ENCODE measurements around the gene CDYL2. TPM values are rescaled to one million over a fixed set of nuclear protein-coding genes. Genes with fewer than 3 reads are reported as not detected.
"Not testable (repeated sequence)": the region's sequence is repeated elsewhere in the genome, so short reads cannot be mapped to it uniquely, and the experiment has no call there.

Gene CDYL2
- polyA plus RNA-seq, 4 donors = 7.1 to 8.0 (median 7.3) TPM

DNA sequence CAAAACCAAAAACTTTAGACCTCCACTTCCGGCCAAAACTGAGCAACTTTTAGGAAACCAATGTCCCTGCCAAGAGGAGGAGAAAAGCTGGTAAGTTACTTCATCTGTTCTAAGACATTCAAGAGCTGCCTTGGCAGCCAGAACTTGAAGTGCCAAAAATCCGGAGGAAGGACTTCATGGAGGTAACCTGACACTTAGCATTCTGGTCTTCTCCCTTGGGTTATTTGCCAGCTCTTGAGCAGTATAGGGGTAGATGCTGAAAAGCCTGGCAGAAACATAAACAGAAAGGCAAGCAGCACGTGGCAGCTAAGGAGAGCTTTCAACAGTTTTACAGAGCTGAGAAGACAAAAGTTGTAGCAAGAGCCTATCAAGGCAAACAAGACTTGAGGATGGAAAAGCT is 53.2 kb downstream of the CDYL2 start:
- DNase-seq (ENCODE audit: low read depth in 4 of 4, low spot score in 3 of 4) = no peak

DNA sequence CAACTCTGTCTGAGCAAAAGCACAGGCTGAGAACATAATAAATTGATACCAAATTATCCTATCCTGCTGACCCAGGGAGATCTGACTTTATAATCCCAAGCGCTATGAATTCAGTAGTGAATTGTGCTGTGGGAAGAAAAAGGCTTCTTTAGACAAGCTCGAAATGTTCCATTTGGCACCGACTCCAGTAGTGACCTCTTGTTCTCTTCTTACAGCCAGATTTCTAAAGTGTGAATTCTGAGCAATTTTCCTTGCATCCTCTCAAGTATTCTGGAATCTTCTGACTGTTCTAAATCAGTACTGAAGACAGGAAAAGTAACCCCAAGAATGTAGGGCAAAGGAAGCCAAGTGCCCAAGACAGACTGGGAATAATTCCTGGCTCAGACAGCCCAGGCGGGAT is 58.2 kb downstream of the CDYL2 start:
- no peak for DNase-seq (ENCODE audit: low read depth in 4 of 4, low spot score in 3 of 4)

DNA sequence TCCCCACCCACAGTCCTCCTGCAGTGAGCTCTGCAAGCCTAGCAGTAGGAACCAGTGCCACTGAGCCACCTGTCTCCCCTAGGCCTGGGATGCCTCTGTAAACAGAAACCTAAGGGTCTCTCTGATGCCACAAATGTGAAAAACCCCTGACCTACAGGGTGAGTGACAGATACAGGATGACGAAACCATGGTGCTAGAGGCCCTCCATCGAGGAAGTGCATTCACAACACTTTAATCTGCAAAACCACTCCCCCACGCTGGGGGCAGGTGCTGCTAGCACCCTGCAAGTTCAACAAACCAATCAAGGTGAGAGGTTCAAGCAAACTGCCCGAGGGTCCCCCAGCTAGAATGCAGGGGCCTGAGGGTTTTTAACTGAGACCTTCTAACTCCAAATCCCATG is 59.5 kb downstream of the CDYL2 start:
- DNase-seq (ENCODE audit: low read depth in 4 of 4, low spot score in 3 of 4) = no peak

DNA sequence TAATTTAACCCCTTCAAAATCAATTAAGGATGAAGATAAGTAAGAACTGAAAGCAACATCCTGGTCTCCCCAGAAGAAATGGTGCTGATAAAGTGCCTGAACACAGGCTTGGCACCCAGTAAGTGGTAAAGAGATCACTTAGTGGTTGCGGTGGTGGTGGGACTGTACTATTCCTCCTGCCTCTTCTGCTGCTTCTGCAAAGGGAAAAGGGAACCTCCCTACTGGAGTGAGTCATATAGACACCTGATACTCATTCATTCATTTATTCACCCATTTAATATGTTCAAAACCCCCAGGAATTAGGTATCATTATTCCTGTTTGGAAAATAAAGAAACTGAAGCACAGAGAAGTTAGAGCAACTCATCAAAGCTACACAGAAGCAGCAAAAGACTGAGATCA is 60.6 kb downstream of the CDYL2 start:
- DNase-seq (ENCODE audit: low read depth in 4 of 4, low spot score in 3 of 4) = no peak

DNA sequence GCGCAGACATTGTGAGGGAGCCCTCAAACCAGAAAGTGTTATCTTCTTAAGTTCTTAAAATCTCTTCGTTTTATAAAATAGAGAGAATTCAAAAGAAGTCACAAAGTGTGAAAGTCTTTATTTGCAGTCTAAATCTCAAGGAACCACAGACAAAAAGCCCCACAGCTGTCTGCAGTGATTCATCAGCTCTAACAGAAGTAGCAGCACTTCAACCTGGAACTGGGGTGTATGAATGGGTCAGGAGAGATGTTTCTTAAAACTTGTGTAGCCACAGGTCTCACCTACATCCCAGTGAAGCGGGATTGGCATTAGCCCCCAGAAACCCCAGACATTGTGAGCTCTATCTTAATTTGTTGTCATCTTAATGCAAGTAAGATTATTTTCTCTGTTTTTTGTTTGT is 61.1 kb downstream of the CDYL2 start:
- no peak for DNase-seq (ENCODE audit: low read depth in 4 of 4, low spot score in 3 of 4)

DNA sequence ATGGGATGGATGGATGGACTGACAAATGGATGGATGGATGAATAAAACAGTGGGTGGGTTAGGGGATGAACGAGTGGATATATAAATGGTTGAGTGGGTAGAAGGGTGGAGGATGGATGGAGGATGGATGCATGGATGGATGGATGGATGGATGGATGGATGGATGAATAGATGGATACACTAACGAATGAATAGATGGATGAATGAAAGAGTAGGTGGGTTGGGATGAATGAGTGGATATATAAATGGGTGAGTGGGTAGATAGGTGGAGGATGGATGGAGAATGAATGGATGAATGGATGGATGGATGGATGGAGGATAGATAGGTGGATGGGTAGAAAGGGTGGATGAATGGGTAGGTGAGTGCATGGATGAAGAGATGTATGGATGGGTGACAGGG is 62.1 kb downstream of the CDYL2 start:
- DNase-seq (ENCODE audit: low read depth in 4 of 4, low spot score in 3 of 4) = no peak

DNA sequence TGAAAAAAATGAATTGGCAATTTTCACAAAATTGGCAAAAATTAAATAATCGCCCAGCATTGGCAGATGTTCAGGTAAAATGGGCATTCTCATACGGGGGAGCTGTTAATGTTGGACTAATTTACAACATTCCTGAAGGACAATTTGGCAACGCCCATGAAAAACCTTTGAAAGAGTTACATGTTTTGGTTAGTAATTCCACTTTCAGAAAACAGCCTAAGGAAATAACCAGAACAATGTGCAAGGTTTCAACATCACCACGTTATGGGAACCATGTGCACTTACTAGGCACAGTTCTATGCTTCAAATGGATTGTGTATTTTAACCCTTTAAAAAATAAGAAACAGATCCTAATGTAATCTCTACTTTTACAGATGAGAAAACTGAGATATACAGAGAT is 62.7 kb downstream of the CDYL2 start:
- no peak for DNase-seq (ENCODE audit: low read depth in 4 of 4, low spot score in 3 of 4)

DNA sequence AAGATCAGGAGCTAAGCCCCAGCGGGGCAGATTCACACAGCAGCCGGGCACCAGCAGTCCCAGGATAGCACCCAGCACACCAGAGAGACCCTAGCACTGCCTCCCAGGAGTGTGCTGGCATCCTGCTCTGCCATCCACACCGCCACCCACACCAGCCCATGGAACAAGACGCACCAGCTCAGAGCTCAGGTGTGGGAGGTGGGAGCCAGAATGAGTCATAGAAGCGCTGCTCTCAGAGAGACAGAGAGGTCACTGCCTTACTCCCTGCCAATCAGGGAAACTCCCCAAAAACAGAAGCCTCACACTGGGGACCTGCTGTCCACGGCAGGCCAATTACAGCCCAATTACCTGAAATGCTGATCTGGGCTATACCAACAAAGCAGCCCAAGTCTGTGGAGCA is 64.9 kb downstream of the CDYL2 start:
- DNase-seq (ENCODE audit: low read depth in 4 of 4, low spot score in 3 of 4) = no peak

DNA sequence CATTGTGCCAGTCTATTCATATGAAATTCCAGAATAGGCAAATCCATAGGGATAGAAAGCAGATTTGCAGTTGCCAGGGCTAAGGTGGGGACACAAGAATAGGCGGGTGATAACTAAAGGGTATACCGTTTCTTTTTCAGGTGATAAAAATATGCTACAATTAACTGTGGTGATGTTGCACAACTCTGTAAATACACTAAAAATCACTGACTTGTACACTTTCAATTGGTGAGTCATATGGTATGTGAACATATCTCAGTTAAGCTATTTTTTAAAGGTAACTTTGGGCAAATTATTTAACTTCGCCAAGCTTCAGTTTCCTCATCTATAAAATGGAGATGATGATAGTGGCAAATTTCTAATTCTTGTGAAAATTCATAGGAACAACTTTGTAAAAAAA is 65.9 kb downstream of the CDYL2 start:
- no peak for DNase-seq (ENCODE audit: low read depth in 4 of 4, low spot score in 3 of 4)

DNA sequence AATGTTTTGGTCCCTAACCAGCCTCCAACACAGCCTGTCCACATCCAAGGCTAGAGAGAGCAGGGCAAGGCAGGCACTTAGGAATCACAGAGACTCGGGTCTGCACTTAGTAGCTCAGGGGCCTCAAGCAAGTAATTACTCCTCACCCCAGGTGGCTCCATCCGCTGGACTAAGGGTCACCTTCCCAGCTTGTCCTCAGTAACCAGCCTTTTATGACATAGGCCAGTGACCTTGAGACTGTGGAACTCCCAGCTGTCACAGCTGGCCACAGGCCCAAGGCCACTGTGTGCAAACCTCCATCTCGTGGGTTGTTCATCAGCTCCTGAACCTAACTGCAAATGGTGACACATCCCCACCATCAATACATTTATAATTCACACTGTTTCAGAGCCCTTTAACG is 68.6 kb downstream of the CDYL2 start:
- DNase-seq (ENCODE audit: low read depth in 4 of 4, low spot score in 3 of 4) = no peak

DNA sequence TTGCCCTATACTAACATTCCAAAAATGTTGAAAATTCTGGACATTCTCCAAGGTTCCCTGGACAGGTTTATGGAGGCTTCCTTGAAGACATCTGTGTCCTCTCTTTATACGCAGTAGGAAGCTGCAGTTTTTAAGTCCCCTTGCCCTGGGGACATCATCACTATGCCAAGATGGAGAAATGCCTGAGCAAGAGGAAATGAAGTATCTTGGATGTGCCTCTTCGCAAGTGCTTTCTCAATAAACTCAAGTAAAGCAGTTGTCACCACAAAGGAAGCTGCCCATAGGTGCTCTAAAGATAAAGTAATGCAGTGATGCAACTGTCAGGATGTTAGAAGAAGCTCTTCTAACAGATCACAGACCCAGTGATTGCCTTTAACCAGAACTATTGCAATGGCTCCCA is 71.0 kb downstream of the CDYL2 start:
- no peak for DNase-seq (ENCODE audit: low read depth in 4 of 4, low spot score in 3 of 4)

DNA sequence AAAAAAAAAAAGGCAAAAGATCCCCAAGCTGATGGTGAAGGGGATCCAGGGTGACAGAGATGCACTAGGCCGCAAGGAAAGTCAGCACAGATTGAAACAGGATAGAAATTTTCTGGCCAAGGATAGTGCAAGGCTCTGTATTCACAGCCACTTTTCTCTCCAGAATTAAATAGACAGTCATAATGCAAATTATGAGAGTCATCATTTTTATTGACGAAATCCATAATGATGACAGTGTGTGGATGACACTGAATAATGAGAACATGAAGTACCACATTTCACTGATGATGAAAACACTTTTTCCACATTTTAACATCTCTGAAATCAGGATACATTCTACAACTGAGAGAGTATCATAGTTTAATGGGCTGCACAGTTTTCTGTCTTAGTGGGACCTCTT is 72.5 kb downstream of the CDYL2 start:
- no peak for DNase-seq (ENCODE audit: low read depth in 4 of 4, low spot score in 3 of 4)

DNA sequence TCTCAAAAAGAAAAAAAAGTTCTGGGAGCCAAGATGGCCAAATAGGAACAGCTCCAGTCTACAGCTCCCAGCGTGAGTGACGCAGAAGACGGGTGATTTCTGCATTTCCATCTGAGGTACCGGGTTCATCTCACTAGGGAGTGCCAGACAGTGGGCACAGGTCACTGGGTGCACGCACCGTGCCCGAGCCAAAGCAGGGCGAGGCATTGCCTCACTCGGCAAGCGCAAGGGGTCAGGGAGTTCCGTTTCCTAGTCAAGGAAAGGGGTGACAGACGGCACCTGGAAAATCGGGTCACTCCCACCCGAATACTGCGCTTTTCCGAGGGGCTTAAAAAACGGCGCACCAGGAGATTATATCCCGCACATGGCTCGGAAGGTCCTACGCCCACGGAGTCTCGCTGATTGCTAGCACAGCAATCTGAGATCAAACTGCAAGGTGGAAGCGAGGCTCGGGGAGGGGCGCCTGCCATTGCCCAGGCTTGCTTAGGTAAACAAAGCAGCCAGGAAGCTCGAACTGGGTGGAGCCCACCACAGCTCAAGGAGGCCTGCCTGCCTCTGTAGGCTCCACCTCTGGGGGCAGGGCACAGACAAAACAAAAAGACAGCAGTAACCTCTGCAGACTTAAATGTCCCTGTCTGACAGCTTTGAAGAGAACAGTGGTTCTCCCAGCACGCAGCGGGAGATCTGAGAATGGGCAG is 77.2 kb downstream of the CDYL2 start:
- DNase-seq (ENCODE audit: low read depth in 4 of 4, low spot score in 3 of 4) = not testable (repeated sequence)

DNA sequence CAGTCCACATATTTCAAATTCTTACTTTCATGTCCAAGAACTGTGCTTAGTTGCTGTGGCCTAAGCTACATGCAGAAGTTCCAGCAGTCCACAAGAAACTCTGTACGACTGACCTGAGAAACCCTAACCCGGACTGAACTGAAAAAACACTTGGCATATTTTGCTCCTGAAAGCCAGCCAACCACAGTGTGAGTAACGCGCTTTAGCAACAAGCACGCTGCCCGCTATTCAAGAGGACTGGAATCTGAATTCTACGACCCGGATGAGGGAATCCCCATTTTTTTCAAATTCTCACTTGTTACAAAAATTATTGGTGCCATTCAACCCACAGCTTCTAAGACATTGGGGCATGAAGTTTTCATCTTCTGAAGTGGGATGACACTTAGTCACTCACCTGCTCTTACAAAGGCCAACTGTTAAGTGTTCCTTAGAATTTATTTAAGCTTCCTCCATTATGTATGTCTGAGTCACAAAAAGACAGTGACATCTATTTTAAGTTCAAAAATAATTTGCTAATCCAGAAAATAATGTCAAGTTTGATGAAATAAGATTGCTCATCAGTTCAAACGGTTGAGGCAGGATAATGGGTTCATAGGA is 78.7 kb downstream of the CDYL2 start:
- no peak for DNase-seq (ENCODE audit: low read depth in 4 of 4, low spot score in 3 of 4)

DNA sequence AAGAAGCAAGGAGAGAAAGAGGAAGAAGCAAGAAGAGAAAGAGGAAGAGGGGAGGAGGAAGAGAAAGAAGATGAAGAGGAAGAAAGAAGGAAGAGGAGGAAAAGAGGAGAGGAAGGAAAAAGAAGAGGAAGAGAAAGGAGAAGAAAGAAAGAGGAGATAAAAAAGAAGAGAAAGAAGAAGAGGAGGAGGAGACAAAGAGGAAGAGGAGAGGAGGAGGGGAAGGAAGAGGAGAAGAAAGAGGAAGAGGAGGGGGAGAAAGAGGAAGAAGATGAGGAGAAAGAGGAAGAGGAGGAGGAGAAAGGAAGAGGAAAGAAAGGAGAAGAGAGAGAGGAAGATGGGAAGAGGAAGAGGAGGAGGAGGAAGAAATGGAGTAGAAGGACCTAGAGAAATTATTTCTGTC is 80.4 kb downstream of the CDYL2 start:
- DNase-seq (ENCODE audit: low read depth in 4 of 4, low spot score in 3 of 4) = no peak

DNA sequence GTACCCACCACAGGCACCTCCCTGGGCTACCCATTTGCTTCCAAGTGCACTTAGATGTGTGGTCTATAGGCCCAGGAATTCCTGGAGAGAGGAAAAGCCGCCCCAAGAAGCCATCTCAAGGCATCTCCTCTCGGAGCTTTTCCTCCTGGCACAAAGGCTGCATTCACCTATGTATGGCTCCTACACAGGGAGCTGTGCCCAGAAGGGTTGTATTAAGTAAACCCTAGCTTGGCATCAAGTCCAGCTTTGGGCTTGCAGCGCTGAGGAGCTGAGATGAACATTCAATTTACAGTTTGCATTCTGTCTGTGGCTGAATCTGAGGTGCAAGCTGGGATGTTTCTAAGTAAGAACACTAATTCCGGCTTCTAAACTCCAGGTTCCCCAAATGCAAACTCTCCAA is 81.3 kb downstream of the CDYL2 start:
- no peak for DNase-seq (ENCODE audit: low read depth in 4 of 4, low spot score in 3 of 4)

DNA sequence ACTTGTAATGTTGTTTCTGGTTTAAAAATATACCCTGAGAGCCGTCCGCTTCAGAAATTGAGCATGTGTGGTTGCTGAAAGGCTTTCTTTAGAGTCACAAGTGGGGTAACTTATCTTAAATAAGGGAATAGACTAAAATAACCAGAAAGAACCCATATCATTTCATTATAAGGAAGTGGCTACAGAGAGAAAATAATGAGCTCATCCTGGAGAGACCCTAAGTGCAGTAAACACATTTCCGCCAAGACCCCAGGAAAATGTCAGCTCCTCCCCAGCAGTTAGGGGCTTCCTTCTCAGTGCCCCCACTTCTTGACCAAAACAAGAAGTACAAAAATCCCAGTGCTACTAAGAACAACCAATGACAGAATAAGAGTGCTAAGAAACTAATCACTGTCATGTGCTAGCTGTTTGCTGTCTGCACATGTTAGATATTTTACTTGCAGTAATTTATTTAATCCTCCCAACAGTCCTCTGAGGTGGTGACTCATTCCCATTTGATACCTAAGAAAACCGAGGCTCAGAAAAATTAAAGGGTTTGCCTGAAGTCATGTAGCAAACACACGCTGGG is 83.5 kb downstream of the CDYL2 start:
- DNase-seq (ENCODE audit: low read depth in 4 of 4, low spot score in 3 of 4) = no peak

DNA sequence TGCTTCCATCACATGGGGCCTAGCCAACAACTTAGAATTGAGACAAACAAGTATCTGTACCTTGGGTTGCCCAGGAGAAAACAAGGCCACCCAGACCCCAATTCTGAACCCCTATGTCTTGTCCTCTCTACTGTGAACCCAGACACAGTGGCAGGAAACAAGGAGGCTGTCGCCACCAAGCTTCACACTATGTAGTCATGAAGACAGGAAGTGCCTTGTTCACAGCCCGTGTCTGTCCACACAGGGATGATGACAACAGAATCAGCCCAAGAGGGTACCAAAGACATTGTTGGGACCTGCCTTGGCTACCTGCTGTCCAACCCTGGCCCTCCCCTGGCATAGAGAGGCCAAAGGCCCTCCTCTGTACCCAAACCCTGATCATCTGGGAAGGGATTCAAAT is 84.8 kb downstream of the CDYL2 start:
- no peak for DNase-seq (ENCODE audit: low read depth in 4 of 4, low spot score in 3 of 4)

DNA sequence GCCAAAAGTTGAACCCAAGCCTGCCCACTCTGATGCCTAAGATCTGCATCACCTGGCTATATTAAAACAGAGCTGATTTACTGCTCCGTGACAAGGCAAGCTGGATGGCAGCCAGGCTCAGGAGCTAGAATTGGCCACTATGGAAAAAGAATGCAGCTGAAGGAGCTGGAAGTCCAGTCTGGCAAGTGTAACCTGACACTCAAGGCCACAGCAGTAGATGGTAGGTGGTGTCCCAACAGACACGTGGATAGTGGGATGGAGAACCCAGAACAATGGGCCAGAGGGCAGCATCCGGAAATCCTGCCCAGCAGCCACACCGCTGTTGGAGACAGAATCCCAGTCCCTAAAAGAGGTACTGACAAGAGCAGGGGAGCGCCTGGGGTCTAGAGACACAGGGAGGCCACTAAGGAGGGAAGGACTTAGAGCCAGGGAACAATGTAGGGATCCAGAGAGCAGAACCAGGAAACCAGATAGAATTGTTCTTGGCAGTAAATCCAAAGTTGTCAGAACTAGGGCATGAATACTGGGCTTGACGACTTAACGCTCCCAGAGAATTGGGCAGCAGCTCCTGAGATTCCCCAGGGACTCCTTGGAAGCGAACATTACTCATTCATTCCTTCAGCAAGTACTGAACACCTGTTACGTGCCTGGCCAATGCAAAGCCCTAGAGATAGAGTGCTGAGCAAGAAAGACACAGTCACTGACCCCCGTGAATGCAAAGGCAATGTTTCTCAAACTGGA is 85.7 kb downstream of the CDYL2 start:
- no peak for DNase-seq (ENCODE audit: low read depth in 4 of 4, low spot score in 3 of 4)

DNA sequence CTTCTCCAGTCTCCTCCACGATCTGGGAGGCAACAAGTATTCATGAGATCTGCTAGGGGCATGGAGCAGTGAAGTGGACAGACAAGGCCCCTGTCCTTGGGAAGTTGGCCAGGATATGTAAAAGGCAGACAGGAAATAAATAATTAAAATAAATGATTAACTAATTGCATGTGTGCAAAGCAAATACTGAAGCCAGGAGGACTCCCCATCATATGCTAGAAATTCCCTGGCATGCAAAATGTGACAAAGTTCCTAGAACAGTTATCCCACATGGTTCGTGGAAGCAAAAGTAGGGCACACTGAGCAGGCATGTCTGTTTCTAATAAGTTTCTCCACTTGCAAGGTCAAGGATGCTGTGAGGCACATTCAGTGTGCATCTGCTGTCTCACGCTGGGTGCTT is 86.8 kb downstream of the CDYL2 start:
- DNase-seq (ENCODE audit: low read depth in 4 of 4, low spot score in 3 of 4) = no peak

DNA sequence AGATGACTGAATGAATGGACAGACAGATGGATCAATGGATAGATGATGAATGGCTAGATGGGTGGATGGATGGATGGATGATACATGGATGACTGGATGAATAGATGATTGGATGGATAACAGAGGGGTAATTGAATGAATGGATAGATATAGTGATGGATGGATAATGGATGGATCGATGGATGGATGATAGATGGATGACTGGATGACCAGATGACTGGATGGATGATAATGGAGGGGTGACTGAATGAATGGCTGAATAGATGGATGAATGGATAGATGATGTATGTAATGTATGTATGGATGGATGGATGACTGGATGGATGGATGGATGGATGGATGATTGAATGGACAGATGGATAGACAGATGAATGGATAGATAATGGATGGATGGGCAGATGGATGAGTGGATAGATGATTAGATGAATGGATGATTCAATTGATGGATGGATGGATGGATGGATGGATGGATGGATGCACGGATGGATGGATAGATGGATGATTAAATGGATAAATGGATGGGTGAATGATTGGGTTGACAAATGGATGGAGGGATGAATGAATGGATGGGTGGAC is 87.7 kb downstream of the CDYL2 start:
- no peak for DNase-seq (ENCODE audit: low read depth in 4 of 4, low spot score in 3 of 4)

Data from right renal pelvis (tissue), 4 donors.